IPS DF 4.7 (cell line): Measurements from ENCODE around the gene ZDHHC19.
"Not testable (repeated sequence)": the region's sequence is repeated elsewhere in the genome, so short reads cannot be mapped to it uniquely, and the experiment has no call there.

Source experiments
- DNase-seq: peaks from one replicate; pipeline ENCODE4 v3.0.0-alpha.2; 2013; ENCODE audit warnings: low spot score; ENCODE audit errors: extremely low read depth

Gene ZDHHC19

DNA sequence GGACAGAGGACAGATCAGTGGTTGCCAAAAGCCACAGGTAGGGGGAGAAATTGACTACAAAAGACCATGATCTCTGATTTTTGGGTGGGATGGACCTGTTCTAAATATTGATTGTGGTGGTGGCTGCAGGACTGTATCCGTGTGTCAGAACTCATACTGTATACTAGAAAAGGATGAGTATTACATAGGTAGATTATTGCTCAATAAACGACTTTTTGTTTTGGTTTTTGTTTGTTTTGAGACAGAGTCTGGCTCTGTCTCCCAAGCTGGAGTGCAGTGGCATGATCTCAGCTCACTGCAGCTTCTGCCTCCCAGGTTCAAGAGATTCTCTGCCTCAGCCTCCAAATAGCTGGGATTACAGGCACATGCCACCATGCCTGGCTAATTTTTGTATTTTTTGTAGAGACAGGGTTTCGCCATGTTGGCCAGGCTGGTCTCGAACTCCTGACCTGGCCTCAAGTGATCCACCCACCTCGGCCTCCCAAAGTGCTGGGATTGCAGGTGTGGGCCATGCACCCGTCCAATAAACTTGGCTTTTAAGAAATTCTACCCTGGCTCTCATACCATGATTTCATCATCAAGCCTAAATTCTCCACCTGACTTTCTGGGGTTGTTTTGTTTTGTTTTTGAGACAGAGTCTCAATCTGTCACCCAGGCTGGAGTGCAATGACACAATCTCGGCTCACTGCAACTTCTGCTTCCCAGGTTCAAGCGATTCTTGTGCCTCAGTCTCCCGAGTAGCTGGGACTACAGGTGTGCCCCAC is 5.6 kb downstream of the ZDHHC19 start:
- DNase-seq: not testable (repeated sequence)

DNA sequence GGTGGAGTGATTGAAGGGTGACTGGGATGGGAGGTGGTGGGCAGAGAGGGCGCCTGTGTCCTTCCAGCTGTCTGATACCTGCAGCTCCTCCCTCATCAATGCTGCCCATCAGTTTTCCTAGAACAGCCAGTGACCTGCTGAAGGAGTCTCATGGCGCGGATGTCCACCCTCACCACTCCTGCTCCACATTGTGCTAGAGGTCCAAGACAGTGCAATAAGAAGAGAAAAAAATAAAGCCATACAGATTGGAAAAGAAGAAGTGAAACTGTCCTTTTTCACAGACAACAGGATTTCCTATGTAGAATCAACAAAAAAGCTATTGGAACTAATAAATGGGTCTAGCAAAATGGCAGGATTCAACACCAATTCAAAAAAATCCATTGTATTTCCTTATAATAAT is 7.4 kb downstream of the ZDHHC19 start:
- no peak for DNase-seq

DNA sequence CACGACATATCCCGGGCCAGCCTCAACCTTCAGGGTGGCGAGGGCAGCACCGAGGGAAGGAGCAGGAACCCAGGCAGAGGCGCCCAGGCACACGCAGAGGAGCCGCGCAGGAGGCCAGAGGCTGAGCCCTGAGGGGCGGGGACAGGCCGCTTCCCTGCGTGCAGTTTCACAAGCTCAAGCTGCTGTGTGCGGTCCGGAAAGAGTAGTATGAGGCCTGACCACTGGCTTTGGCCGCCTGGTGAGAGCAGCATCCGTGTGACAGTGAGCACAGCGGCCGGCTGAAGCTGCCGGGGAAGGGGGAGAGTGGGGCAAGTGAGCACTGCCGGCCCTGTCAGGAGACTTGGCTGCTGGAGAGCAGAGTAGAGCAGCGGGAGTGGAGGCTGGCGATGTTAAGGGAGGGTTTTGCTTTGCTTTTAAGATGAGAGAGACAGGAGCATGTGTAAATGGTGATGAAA is 8.7 kb downstream of the ZDHHC19 start:
- no peak for DNase-seq

DNA sequence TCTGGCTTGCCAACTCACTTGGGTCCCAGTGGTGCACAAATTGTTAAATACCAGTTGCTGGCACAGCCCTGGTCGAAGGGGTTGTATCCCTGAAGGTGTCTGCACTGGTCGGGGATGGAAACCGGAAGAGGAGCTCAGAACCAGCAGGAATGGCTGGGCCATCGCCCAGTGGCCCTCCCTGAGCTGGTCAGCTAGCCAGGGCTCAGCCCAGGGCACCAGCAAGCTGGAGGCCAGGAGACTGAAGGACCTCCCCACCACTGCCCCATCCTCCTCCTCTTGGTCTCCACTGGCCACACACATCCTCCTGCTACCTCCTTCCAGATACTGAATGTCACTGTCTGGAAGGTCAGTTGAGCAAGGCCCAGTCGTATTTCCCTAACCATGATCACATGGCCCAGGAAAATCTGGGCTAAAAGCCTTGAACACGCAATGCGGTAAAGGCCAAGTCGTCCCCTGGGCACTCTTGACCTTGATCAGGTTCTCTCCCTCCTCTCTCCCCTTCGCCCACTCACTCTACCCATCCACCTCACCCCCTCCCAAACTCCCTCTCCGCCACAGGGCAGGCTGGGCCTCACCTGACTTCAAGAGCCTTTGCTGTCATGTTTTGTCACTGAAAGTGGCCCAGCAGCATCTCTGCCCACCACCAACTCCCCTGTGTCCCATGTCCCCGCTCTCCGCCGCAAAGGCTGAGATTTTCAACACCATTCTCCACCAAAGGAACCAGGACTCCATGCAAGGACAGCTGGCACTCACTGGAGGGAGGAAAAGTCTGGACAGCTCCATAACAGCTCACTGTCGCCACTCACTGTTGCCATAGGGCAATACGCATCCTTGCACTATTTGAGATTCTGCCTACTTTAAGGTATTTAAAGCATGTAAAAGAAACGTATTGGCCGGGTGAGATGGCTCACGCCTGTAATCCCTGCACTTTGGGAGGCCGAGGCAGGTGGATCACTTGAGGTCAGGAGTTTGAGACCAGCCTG is 12.1 kb downstream of the ZDHHC19 start:
- DNase-seq: no peak

DNA sequence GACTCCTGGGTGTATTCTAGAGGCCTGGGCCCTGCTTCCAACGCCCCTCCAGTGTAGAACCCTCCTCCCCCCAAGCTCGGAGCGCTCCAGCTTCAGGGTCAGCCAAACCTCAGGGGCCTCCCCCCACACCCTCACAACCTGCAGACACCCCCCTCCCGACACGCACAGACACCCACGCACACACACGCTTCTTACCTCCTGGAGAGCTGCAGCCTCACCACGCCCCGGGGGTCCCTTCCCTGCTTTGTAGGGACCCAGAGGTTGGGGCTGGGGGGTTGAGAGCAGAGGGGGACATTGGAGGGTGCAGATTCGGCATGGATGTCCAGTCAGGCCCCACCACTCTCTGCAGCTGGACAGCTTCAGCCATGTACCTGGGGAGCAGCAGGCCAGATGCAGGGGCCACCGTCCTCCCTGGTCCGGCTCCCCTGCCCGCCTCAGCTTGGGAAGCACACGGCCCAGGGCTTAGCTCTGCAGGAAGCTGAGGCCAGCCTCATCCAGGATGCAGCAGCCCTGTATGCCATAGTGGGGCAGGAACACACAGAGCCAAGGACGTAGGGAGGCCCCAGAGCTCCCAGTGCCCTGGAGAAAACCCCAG is 13.0 kb downstream of the ZDHHC19 start:
- no peak for DNase-seq

DNA sequence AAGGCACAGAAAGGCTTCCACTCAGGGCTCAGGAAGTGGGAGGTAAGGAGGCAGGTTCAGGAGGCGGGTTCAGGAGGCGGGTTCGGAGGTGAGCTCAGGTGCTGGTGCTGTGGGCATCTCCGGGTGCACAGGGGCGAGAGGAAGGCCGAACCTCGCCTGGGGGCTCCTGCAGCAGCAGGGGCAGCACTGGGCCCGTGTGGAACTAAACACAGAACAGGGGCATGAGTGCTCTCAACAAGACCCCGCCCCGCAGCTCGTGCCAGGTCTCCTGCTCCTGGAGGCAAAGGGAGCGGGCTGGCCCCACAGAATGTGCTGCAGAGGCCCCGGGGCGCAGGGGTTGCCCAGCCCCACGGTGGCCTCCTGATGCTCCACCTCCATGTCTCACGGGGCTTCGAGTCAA is 13.7 kb downstream of the ZDHHC19 start:
- no peak for DNase-seq

DNA sequence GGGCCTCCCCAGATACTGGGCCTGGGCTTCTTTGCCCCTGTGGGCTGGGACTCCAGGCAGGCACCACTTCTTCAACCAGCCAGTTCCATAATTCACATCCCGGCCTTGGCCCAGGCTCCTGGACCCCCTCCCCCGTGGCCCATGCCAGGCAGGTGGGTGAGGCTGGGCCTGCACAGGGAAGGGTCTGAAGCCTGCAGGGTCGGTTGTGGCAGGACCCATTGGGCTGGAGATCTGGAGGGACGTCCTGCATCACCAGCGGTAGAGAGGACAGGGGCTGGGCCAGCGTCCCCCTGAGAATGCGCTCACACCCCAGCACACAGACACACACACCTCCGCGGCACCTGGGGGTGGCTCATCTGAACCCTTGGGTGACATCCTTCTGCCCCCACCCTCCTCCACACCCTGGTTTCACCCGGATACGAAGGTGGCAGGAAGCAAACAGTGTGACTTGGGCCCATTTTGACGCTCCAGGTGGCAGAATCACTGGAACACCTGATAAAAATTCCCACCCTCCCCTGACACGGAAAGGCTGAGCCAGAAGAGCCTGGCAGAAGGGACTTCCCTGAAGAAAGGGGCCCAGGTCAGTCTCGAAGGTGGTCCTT is 15.4 kb downstream of the ZDHHC19 start:
- no peak for DNase-seq

DNA sequence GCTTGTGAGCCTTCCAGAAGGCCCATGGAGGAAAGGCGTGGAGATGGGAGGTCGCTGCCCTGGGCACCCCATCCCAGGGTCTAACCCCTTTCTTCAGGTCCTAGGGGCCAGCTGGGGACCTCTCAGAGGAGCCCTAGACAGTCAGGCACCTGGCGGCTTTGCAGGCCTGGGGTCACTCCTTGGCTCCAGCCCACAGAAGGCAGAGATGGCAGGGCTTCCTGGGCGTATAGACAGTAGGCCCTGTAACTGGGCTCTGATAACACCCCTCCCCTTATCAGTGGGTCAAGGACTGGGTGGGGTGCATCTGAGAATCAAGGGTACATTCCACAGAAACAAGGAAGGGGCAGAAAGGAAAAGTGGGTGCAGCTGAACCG is 16.7 kb downstream of the ZDHHC19 start:
- DNase-seq: no peak

DNA sequence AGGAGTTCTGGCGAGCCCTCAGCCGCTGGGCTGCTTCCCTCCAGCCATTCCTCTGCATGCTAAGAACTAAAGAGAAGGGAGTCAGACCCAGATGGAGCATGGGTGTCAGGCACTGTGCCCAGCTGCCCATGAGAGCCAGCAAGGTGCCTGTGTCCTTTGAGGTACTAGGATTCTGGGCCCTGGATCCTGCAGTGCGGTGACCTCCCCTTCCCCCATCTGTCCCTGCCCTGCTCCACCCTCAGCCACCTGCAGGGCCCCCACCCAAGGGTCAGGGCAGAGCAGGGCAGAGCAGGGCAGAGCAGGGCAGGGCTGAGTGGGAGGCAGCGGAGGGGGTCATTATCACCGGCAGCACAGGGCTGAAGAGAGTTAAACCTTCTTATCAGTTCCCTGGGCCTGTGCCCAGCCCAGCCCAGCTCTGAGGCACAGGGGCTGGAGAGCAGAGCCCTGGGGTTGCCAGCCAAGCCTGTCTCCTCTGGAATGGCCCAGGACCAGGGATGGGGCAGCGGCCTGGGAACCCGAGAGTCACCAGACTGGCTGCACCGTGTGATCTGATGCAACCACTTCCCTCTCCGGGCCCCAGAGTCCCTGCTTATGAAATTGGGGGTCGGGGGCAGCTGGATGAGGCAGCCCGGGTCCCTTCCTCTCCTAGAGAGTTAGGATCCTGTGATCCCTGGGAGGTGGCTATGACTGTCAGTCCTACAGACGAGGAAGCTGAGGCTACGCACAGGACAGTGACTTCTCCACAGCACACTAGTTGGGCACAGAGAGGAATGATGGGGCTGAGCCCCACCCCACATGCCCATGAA is 17.3 kb downstream of the ZDHHC19 start:
- no peak for DNase-seq

DNA sequence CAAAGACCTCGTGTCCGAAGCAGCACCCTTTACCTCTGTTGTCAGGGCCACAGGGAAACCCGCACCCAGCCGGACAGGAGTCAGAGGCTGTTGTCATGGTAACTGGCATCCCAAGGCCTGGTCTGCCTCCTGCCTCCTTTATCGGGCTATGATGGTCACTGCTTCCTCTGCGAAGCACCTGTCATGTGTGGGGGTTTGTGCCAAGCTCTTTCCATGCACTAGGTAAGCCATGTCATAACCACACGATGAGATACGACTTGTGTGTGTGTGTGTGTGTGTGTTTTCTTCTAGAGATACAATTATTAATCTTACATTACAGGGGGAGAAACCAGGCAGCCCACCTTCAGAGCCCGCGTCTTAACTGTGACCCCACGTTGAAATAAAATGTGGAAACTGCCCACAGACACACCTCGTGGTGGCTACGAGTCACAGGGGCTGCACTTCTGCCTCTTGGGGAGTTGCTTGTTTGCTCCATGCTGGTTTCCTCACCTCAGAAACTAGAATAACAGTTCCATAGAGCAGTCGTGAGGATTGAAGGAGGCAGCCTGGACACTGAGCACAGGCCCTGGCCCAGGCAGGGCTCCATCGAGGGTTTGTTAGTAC is 18.0 kb downstream of the ZDHHC19 start:
- DNase-seq: no peak

DNA sequence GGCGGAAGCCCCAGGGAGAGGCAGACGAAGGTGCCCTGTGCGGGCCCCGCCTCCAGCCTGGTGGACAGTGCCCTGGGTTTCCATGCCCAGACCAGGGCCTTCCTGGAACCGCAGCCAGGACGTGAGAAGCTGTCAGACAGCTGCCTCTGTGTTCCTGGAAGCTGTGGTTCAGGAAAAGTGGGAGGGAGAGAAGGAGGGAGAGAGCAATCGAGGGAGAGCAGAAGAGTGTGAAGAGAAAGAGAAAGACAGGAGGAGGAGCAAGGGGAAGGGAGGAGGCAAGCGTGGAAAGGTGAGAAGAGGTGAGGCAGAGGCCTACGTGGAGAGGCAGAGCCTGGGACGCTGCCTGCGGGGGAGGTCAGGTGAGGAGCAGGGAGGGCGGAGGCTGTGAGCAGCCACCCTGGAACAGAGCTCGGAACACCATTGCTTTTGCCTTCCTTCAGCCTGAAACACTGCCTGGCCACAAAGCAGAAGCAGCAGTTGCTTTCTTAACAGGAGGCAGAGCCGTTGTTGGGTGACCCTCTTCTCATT is 18.6 kb downstream of the ZDHHC19 start:
- DNase-seq: no peak

DNA sequence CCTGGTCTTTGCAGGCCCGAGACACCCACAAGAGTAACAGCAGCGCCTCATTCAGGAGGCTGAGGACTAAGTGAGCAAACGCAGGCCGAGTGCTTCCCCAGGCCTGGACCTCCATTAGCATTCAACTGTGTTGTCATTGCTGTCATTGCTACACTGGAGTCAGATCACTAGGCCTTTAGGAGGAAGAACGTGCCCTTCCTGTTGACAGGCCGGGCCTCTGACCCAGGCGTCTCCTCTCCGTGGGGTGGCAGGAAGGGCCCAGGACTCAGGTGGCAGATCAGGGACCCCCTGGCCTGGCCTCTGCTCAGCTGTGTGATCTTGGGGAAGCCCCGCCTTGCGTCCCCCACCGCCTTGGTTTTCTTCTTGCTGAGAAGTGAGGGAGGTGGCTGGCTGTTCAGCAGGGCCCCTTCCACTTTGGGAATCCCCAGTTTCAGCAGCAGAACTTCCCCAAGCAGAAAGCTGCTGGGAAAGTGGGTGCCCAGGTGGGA is 19.1 kb downstream of the ZDHHC19 start:
- DNase-seq: no peak

DNA sequence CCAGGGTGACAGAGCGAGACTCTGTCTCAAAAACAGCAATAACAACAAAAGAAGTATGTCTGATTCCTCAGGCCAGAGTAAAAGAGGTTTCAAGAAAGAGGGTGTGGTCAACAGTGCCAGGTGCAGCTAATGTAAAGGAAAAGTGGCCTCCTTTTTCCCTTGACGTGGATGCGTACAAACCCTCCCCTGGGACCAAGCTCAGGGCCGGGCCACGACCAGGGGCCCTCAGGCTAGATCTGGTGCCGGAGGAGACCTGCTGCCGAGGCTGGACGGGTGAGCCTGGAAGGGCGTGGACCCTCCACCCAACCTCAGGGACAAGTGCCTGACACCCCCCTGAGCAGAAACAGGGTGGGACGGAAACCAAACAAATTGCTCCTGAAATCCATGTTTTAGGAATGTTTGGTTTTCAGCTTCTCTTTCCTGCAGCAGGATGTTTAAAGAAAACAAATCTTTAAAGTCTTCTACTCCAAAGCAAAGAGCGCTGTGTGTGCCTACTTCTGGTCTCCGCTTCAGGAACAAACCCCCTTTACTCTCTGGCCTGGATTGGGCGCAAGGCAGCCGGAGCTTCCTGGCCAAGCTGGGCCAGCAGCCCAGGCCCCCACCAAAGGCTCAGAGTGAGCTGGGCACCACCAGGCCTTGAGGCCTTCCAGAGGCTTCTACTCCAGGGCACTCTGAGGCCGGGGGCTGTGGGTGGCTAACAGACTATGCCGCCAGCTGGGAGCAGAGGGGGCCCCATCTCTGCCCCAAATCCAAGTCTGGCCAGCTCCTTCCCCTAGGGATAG is 21.4 kb downstream of the ZDHHC19 start:
- no peak for DNase-seq

DNA sequence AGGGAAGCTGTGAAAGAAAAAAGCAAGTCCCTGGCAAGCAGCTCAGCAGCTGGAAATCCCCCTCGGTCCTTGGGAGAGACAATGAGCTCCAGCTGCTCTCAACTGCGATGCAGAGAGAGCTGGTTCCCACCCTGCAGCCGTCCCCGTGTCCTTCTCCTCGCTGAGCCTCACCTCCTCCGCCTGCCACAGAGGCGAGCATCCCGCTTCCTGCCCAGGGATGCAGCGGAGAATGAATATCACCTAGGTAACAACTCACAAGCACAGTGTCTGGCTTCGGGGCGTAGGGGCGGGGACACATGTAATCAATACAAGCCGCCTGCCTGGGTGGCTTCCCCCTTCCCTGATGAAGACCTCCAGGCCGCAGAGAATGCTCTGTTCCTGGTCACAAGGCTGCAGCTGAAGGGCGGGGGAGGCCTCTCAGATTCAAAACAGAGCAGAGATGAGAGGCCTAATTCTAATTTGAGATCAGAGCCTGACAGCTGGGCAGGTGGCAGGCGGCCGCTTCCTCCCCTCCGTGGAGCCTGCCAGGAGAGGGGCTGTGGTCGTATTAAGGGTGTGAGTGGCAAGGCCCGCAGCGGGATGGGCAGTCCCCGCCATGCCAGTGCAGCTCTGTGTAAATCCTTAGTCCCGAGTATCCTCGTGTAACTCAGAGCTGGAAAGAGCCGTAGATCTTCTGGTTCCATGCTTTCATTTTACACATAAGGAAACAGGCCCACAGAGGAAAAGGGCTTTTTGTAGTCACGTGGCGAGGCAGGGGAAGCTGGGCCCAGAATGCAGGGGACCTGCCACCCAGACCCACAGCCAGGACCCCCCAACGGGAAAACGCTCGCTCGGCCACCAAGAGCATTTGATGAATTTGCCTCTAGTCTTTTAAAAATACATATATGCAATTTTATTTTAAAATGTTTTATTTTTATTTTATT is 24.3 kb downstream of the ZDHHC19 start:
- no peak for DNase-seq

DNA sequence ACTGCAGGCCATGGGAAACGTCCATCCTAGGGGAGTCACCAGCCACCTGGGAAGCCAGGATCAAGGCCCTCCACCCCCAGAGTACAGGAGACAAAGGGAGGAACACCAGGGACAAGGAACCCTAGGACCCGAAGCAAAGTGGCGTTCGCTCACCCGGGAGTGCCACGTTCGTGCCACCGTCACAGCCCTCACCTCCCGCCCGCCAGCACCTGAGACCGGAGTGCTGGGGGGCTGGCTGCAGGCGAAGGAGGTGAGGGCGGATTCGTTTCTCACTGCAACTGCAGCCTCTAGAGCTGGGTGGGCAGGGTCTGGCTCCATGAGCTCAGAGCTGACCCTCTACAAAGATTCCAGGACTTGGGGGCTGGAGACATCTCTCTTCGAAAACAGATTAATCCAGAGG is 26.3 kb downstream of the ZDHHC19 start:
- DNase-seq: no peak

DNA sequence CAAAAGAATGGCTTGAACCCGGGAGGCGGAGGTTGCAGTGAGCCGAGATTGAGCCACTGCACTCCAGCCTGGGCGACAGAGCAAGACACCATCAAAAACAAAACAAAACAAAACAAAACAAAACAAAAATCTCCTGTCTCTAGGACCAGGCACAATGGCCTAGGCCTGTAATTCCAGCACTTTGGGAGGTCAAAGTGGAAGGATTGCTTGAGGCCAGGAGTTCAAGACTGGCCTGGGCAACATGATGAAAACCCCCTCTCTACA is 27.1 kb downstream of the ZDHHC19 start:
- not testable (repeated sequence) for DNase-seq

DNA sequence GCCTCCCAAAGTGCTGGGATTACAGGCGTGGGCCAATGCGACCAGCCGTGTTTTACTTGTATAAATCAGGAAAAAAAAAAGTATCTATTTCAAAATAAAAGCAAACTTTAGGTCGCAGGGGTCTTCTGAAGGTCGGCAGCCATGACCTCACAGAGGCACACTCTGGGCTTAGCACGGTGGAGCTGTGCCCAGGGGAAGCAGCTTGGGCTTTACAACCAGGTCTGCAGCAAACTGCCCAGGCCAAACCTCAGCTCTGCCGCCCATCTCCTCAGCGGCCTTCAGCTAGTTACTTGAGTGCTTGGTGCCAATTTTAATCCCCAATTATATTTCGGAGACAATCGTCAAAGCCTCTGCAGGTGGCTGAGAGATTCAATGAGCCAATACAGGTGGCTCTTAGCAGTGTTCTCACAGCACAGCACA is 30.1 kb downstream of the ZDHHC19 start:
- DNase-seq: no peak

DNA sequence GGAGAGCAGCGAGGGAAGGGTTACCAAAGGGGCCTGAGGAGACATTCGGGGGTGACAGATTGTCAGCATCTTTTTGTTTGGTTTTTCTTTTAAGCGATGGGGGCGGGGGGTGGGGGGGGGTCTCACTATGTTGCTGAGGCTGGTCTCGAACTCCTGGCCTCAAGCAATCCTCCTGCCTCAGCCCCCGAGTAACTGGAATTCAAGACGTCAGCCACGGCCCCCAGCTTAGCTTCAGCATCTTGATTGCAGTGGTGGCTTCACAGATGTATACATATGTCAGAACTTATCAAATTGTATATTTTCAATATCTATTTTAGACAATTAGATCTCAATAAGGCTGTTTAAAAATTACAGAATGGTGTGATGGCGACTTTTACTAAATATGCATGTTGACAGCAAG is 30.9 kb downstream of the ZDHHC19 start:
- DNase-seq: no peak
